Measurements from ENCODE around the gene RGS4.

RGS4 gene

GRCh38 chr1:163095213-163095612 lies 26.1 kb downstream of the RGS4 start:
- Histone ChIP-seq H3K4me1 (ENCODE audit: insufficient read depth, low read length) (no peaks in the 10 kb centered on the region), H3K4me2 (ENCODE audit: insufficient read depth, low read length) (no peak overlapping the region), H3K9ac (ENCODE audit: low read depth, low read length) (no peak overlapping the region), H3K9me3 (ENCODE audit: insufficient read depth, low read length, severe bottlenecking) (no peaks in the 10 kb centered on the region), H3K4me3 (ENCODE audit: low read depth in 1 of 2, low read length in 2 of 2) (no peak overlapping the region), H3K79me2 (ENCODE audit: insufficient read depth, low read length) (no peaks in the 10 kb centered on the region), H3K27ac (ENCODE audit: low read length) (no peak overlapping the region), H3K27me3 (ENCODE audit: insufficient read depth, low read length, poor library complexity) (peaks cover 3% of the 10 kb centered on the region), H4K20me1 (ENCODE audit: insufficient read depth, low read length) (no peaks in the 10 kb centered on the region), H2AFZ (ENCODE audit: low read depth, low read length) (no peak overlapping the region), H3K36me3 (ENCODE audit: insufficient read depth, low read length) (no peaks in the 10 kb centered on the region)
- TF ChIP-seq, protein P1, sequence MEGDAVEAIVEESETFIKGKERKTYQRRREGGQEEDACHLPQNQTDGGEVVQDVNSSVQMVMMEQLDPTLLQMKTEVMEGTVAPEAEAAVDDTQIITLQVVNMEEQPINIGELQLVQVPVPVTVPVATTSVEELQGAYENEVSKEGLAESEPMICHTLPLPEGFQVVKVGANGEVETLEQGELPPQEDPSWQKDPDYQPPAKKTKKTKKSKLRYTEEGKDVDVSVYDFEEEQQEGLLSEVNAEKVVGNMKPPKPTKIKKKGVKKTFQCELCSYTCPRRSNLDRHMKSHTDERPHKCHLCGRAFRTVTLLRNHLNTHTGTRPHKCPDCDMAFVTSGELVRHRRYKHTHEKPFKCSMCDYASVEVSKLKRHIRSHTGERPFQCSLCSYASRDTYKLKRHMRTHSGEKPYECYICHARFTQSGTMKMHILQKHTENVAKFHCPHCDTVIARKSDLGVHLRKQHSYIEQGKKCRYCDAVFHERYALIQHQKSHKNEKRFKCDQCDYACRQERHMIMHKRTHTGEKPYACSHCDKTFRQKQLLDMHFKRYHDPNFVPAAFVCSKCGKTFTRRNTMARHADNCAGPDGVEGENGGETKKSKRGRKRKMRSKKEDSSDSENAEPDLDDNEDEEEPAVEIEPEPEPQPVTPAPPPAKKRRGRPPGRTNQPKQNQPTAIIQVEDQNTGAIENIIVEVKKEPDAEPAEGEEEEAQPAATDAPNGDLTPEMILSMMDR (IDR thresholded peaks at IDR 0.05; ENCODE audit: borderline replicate concordance, extremely low read depth, low read length, poor library complexity, severe bottlenecking): no peak
- TF ChIP-seq EZH2 (IDR thresholded peaks at IDR 0.05; ENCODE audit: borderline replicate concordance, low read depth, low read length, severe bottlenecking): no peak
- ATAC-seq (ENCODE audit: insufficient read depth, low read depth) (no peak), DNase-seq (no peak)

- H3K4me2 ChIP-seq (ENCODE audit: insufficient read depth, low read length): no peak overlapping the region
- no peak for TF ChIP-seq EZH2 (IDR thresholded peaks at IDR 0.05; ENCODE audit: borderline replicate concordance, low read depth, low read length, severe bottlenecking)
- TF ChIP-seq, protein P1 (IDR thresholded peaks at IDR 0.05; ENCODE audit: borderline replicate concordance, extremely low read depth, low read length, poor library complexity, severe bottlenecking): no peak
- no peak for ATAC-seq (ENCODE audit: insufficient read depth, low read depth)
- no peaks in the 10 kb centered on the region for H3K79me2 ChIP-seq (ENCODE audit: insufficient read depth, low read length)
- peaks cover 8% of the 10 kb centered on the region for H3K27me3 ChIP-seq (ENCODE audit: insufficient read depth, low read length, poor library complexity)
- H3K27ac ChIP-seq (ENCODE audit: low read length): no peak overlapping the region
- no peak overlapping the region for H2AFZ ChIP-seq (ENCODE audit: low read depth, low read length)
- no peaks in the 10 kb centered on the region for H4K20me1 ChIP-seq (ENCODE audit: insufficient read depth, low read length)
- no peaks in the 10 kb centered on the region for H3K4me1 ChIP-seq (ENCODE audit: insufficient read depth, low read length)
- no peaks in the 10 kb centered on the region for H3K9me3 ChIP-seq (ENCODE audit: insufficient read depth, low read length, severe bottlenecking)
- no peak overlapping the region for H3K9ac ChIP-seq (ENCODE audit: low read depth, low read length)
- H3K4me3 ChIP-seq (ENCODE audit: low read depth in 1 of 2, low read length in 2 of 2): no peak overlapping the region
- no peak for DNase-seq
- H3K36me3 ChIP-seq (ENCODE audit: insufficient read depth, low read length): no peaks in the 10 kb centered on the region
Measured at GRCh38 chr1:163102590-163102989, 33.4 kb downstream of the RGS4 start.

GRCh38 chr1:163104385-163105099 lies 35.4 kb downstream of the RGS4 start:
- no peak for TF ChIP-seq EZH2 (IDR thresholded peaks at IDR 0.05; ENCODE audit: borderline replicate concordance, low read depth, low read length, severe bottlenecking)
- TF ChIP-seq, protein P1 (IDR thresholded peaks at IDR 0.05; ENCODE audit: borderline replicate concordance, extremely low read depth, low read length, poor library complexity, severe bottlenecking): no peak
- Histone ChIP-seq H3K79me2 (ENCODE audit: insufficient read depth, low read length) (no peaks in the 10 kb centered on the region), H4K20me1 (ENCODE audit: insufficient read depth, low read length) (no peaks in the 10 kb centered on the region), H3K4me2 (ENCODE audit: insufficient read depth, low read length) (no peak overlapping the region), H3K27me3 (ENCODE audit: insufficient read depth, low read length, poor library complexity) (peaks cover 8% of the 10 kb centered on the region), H3K27ac (ENCODE audit: low read length) (no peak overlapping the region), H2AFZ (ENCODE audit: low read depth, low read length) (no peak overlapping the region), H3K4me3 (ENCODE audit: low read depth in 1 of 2, low read length in 2 of 2) (no peak overlapping the region), H3K9me3 (ENCODE audit: insufficient read depth, low read length, severe bottlenecking) (no peaks in the 10 kb centered on the region), H3K9ac (ENCODE audit: low read depth, low read length) (no peak overlapping the region), H3K4me1 (ENCODE audit: insufficient read depth, low read length) (no peaks in the 10 kb centered on the region), H3K36me3 (ENCODE audit: insufficient read depth, low read length) (no peaks in the 10 kb centered on the region)
- DNase-seq (no peak), ATAC-seq (ENCODE audit: insufficient read depth, low read depth) (no peak)
